Spleen (tissue), 7 donors: ENCODE results near the gene TBC1D22A.

Source experiments
- CTCF ChIP-seq, 11 experiments: fragments of 200-600 bp in 7 of 11; fragments of 450-650 bp in 4 of 11; sonication (generic) in 4 of 11; IDR thresholded peaks in 8 of 11; conservative IDR thresholded peaks in 3 of 11; 1 replicate in 7 of 11; 2 replicates in 4 of 11; pipeline versions ENCODE4 v1.4.0 to v1.8.0; 2016 to 2021; ENCODE audit warnings: antibody characterized with exemption in 11 of 11, inconsistent platforms in 4 of 11, mild to moderate bottlenecking in 1 of 11
- POLR2A ChIP-seq, 3 donors: fragments of 450-650 bp; IDR thresholded peaks; one replicate each; pipeline ENCODE4 v1.5.1; 2017; ENCODE audit warnings: antibody characterized with exemption in 3 of 3, mild to moderate bottlenecking in 1 of 3
- donor health status: DM: no; HTN: no; CAD: no; lungs with moderate emphysema.
- donor health status: DM: no; HTN: no; CAD: no.
- donor health status: DM: no; HTN: no; CAD: no.

- TF ChIP-seq CTCF (IDR thresholded peaks at IDR 0.05 in 8 of 11, conservative IDR thresholded peaks at IDR 0.05 in 3 of 11) (no peak), POLR2A (IDR thresholded peaks at IDR 0.05) (no peak)
Measured at GRCh38 chr22:47123006-47123826, 360.8 kb downstream of the TBC1D22A start.
